Stimulated activated CD4-positive, alpha-beta T cell treated with anti-CD3 and anti-CD28 coated beads, Interleukin-12 subunit alpha, Interleukin-12 subunit beta, amount 100 ng/mL, for 4 hours (primary cell): ENCODE measurements around the gene SEL1L3.

Experiments
- DNase-seq: peaks from one replicate; pipeline ENCODE4 v3.0.0-alpha.2; 2020

SEL1L3 gene

GRCh38 chr4:25727711-25728493 is 134.9 kb downstream of the SEL1L3 start:
- DNase-seq = no peak

- DNase-seq = no peak
Observed at GRCh38 chr4:25725870-25726269, 136.9 kb downstream of the SEL1L3 start.

- DNase-seq = no peak
Observed at GRCh38 chr4:25723409-25723808, 139.4 kb downstream of the SEL1L3 start.

GRCh38 chr4:25722964-25723363 is 139.8 kb downstream of the SEL1L3 start:
- DNase-seq = no peak

- no peak for DNase-seq
Observed at GRCh38 chr4:25713812-25714211, 149.0 kb downstream of the SEL1L3 start.

- no peak for DNase-seq
Observed at GRCh38 chr4:25712611-25713010, 150.2 kb downstream of the SEL1L3 start.

GRCh38 chr4:25710637-25711036 is 152.2 kb downstream of the SEL1L3 start:
- no peak for DNase-seq

GRCh38 chr4:25704516-25704915 is 158.3 kb downstream of the SEL1L3 start:
- DNase-seq = no peak

GRCh38 chr4:25703731-25704388 is 158.9 kb downstream of the SEL1L3 start:
- no peak for DNase-seq

GRCh38 chr4:25702848-25703247 is 159.9 kb downstream of the SEL1L3 start:
- DNase-seq = no peak

- DNase-seq = no peak
Observed at GRCh38 chr4:25700661-25701060, 162.1 kb downstream of the SEL1L3 start.

- no peak for DNase-seq
Observed at GRCh38 chr4:25697516-25697915, 165.3 kb downstream of the SEL1L3 start.
